ENCODE data around the gene MAGEA4.

The MAGEA4 gene

DNA sequence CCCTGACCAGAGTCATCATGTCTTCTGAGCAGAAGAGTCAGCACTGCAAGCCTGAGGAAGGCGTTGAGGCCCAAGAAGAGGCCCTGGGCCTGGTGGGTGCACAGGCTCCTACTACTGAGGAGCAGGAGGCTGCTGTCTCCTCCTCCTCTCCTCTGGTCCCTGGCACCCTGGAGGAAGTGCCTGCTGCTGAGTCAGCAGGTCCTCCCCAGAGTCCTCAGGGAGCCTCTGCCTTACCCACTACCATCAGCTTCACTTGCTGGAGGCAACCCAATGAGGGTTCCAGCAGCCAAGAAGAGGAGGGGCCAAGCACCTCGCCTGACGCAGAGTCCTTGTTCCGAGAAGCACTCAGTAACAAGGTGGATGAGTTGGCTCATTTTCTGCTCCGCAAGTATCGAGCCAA lies 11.0 kb downstream of the MAGEA4 start:
- no peak for DNase-seq (ENCODE audit: low read depth)

GRCh38 chrX:151929126-151929525 lies 16.4 kb downstream of the MAGEA4 start:
- no peak for DNase-seq (ENCODE audit: low read depth)

GRCh38 chrX:151935358-151935757 lies 22.7 kb downstream of the MAGEA4 start:
- no peak for DNase-seq (ENCODE audit: low read depth)

- no peak for DNase-seq (ENCODE audit: low read depth)
Measured at GRCh38 chrX:151938172-151938571, 25.5 kb downstream of the MAGEA4 start.

DNA sequence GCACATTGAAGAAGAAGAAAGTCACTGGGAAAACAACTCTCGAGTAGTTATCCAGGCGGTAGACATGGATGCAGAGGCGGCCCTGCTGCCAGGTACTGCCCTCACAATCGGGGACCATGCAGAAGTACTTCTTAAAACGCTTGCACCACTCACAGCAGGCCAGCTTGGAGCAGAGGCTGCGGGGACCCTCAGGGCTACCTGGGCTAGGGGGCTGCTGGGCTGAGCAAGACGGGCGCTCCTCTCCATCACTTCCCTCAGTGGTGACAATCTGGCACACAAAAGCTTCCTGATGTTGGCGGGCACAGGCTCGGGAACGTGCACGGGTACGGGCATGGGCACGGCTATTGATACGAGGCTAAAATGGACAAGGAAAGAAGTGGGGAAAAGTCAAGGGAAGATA lies 42.0 kb downstream of the MAGEA4 start:
- no peak for DNase-seq (ENCODE audit: low read depth)

- DNase-seq (ENCODE audit: low read depth), result no peak
Measured at GRCh38 chrX:151958101-151958500, 45.4 kb downstream of the MAGEA4 start.

DNA sequence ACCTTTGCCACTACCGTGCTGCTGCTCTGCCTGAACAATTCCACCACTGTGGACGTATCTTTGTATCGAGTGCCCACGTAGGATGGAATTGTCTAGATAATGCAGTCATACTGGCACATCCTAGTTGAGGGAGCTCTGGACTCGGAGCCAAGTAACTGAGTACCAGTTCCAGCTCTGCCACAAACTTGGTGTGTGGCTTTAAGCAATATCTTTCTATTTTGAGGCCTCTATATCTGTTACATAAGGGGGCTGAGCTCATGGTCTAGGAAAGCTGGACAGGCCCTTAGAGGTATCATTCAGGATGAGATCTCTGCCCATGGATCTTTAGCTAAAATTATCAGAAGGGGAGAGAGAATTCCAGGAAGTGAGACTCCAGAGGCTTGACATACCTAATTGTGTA lies 49.3 kb downstream of the MAGEA4 start:
- no peak for DNase-seq (ENCODE audit: low read depth)

GRCh38 chrX:151966236-151966635 lies 53.5 kb downstream of the MAGEA4 start:
- DNase-seq (ENCODE audit: low read depth), result no peak

DNA sequence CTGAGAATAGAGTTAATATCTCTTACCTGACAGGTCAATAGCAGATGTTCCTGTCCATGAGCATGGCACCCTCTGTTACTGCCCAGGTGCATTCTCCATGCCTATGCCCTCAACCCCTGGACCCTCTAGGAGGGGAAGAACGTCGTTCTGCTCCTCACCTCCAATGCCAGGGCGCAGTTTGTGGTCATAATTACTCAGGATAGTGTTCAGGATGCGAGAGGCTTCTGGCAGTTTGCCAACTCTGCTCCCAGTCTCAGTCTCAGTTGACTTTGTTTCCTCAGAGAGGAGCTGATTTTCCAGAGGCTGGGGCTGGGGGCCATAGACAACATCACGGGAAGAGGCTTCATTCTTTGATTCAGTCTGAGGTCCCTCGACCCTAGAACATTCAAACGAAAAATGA lies 57.3 kb downstream of the MAGEA4 start:
- DNase-seq (ENCODE audit: low read depth), result no peak

DNA sequence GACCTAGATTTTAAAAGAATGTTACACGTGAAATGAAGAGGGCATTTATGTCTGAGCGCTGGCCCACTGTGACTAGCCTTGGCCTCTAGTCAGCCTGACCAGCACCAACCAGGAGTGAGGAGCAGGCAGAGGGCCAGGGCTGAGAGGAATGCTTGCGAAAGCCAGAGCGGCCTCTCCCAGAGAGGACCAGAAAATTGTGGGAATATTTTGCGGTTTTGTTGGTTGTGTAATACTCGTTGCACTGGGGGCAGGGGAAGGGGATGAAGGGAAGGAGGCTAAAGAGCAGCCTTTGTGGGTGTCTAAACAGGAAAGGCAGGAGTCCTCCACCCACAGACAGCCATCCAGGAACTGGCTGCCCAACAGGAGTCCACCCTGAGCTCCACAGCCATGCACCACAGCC lies 58.0 kb downstream of the MAGEA4 start:
- peak; percentile 89 for DNase-seq (ENCODE audit: low read depth)

DNA sequence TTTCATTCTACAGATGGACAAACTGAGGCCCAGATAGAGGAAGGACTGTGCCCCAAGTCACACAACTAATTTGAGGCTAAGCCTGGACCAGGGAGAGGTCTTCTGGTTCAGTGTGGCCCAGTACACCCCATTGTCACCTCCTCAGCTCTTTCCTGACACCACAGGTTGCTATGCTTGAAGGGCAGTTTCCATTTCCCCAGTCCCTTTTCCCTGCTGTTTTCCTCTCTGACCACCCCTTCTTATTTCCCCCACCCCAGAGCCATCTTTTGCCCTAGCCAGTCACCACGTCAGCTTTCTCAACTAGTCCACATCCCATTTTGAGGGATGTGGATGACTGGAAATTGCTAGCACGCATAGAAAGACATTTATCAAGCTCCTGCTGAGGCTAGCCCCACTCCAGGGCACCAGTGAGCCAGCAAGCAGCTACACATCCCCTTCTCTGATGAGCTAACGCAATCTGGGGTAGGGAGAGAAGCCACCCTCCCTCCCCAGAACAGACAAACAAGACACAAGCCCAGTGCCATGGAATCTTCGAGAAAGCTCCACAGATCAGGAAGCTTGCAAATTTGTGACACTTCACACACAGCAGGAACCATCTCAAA lies 60.5 kb downstream of the MAGEA4 start:
- DNase-seq (ENCODE audit: low read depth), result peak; percentile 22

- DNase-seq (ENCODE audit: low read depth), result no peak
Measured at GRCh38 chrX:151973851-151974335, 61.2 kb downstream of the MAGEA4 start.
